Fibroblast of mammary gland (primary cell): ENCODE data around the gene PLXNA4.

Source experiments
- DNase-seq: peaks from one replicate; pipeline ENCODE4 v3.0.0-alpha.2; 2010; ENCODE audit warnings: low read depth
- H3K4me3 ChIP-seq: 2 replicates; pipeline ENCODE4 v1.5.1; 2011; ENCODE audit warnings: low read depth, mild to moderate bottlenecking, low read length, moderate library complexity; ENCODE audit not compliant: control insufficient read depth
- CTCF ChIP-seq: conservative IDR thresholded peaks from 2 replicates; pipeline ENCODE4 v1.5.1; 2011; ENCODE audit warnings: low read depth, low read length, inconsistent platforms; ENCODE audit not compliant: control insufficient read depth, insufficient read depth

PLXNA4 gene

GRCh38 chr7:132097550-132098134 is 478.6 kb downstream of the PLXNA4 start:
- H3K4me3 ChIP-seq: no peak overlapping the region

DNA sequence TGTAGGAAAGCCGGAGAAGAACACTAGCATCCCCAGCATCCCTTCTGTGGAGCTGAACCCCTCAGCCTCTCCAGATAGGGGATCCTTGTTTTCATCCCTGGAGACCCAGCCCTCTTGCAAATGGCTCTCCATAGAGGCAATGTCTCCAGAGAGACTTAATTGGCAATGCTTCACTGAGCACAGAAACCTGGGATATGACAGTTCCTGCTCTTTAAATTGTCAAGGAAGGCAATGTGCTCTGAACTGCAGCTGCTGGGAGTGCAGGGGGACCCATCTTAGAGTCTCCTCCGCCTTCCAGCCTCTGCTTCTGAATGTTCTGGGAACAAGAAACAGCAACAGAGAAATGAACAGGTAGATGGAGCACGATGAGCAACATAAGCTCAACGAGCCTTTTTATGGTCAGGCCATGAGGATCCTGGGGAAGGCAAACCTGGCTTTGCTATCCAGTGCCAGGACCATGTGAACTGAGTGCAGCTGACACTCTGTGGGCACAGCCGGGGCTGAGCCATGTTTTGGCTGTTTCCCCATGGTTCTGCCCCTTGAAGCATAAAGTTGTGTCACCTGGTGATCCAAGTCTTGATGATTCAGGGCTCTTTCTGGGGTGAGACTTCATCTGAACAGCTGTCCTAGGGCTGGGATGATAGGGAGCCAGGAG is 481.0 kb downstream of the PLXNA4 start:
- no peak overlapping the region for H3K4me3 ChIP-seq
- no peak for TF ChIP-seq CTCF
- DNase-seq: no peak

More at GRCh38 chr7:132097550-132098134, 478.6 kb downstream of the PLXNA4 start:
- no peak for DNase-seq
- no peak for TF ChIP-seq CTCF

DNA sequence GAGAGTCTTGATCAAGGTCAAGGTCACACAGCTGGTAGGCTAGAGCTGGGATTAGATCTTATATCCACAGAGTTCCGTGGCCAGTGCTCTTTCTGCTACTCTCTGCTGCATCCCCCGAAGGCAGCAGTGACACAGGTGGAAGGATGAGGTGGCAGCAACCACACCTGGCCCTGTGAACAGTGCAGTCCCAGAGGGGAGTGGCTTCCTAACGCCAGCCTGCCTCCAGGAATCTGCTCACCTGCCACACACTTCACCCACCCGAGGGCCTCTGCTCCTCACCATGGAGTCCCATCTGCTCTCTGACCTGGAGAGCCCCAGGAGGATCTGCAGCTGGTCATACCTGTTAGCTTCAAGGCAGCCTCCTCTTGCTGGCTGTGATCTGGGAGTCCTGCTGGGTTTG is 484.2 kb downstream of the PLXNA4 start:
- no peak overlapping the region for H3K4me3 ChIP-seq
- TF ChIP-seq CTCF: no peak
- DNase-seq: no peak

- TF ChIP-seq CTCF: no peak
- no peak for DNase-seq
- no peak overlapping the region for H3K4me3 ChIP-seq
Observed at GRCh38 chr7:132091706-132092105, 484.6 kb downstream of the PLXNA4 start.

DNA sequence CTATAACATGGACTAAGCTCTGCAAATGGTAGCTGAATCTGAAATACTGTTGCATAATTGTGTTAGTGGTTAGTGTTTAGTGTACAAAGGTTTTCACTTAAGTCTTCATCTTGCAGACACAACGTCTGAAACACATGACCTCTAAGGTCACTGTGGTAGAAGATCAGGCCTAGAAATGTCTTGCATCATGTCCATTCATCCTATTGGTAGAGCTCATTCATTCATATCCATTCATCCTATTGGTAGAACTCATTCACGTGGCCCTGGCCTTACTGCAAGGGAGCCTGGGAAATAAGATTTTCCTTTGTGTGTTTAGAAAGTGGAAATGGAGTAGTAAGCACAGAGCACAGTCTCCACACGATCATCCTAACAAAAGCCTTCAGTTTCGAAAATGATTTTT is 485.8 kb downstream of the PLXNA4 start:
- H3K4me3 ChIP-seq: no peak overlapping the region
- peak; percentile 29 for DNase-seq
- no peak for TF ChIP-seq CTCF

DNA sequence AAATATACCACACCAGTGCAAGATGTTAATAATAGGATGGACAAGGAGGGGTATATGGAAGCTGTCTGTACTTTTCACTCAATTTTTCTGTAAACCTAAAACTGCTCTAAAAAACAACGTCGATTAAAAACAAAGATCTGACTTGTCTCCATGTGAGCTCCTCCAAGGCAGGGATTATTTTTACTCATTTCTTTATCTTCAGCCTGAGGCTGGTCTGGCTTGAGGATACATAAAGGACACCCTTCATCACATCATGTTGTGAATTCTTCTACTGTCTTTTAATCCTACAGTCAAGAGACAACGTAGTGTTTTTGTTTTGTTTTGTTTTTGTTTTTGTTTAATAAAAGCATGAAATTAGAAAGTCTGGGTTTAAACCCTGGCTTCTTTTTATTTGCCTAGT is 486.9 kb downstream of the PLXNA4 start:
- no peak for DNase-seq
- H3K4me3 ChIP-seq: no peak overlapping the region
- no peak for TF ChIP-seq CTCF
